GM13976 (cell line): ENCODE results near the gene MIOX.

Experiments
- DNase-seq: peaks from one replicate; pipeline ENCODE4 v3.0.0; 2012; ENCODE audit warnings: low spot score
- CTCF ChIP-seq: IDR thresholded peaks from 2 replicates; pipeline ENCODE4 v1.5.1; 2012; ENCODE audit warnings: borderline replicate concordance, mild to moderate bottlenecking; ENCODE audit not compliant: insufficient read depth; ENCODE audit errors: extremely low read depth, missing control alignments, control extremely low read depth
- in situ Hi-C: fragments of 300-500 bp; cut with MboI; formaldehyde crosslinking; loops from one replicate; pipeline ENCODE4 v1.12.0; 2022; ENCODE audit warnings: low sequenced_read_pairs, mixed read lengths, inconsistent platforms; ENCODE audit not compliant: unreplicated experiment

The MIOX gene

GRCh38 chr22:50529897-50530579 lies 43.4 kb downstream of the MIOX start, which contains the start of gene TYMP:
TYMP (minus strand) TSS chr22:50530012; CDS start chr22:50529709, 303 bp downstream.
- DNase-seq: peak; percentile 88

GRCh38 chr22:50530580-50530876 lies 43.9 kb downstream of the MIOX start:
- in situ Hi-C loops: no loop called here
- TF ChIP-seq CTCF: no peak
- DNase-seq: no peak

More at GRCh38 chr22:50529897-50530579, 43.4 kb downstream of the MIOX start, which contains the start of gene TYMP:
- in situ Hi-C loops: no loop called here
- no peak for TF ChIP-seq CTCF

- peak; percentile 80 for DNase-seq
- TF ChIP-seq CTCF: no peak
These were observed 44.4 kb downstream of the MIOX start for GRCh38 chr22:50530877-50531545.

GRCh38 chr22:50531546-50531961 lies 44.9 kb downstream of the MIOX start:
- in situ Hi-C loops: no loop called here
- TF ChIP-seq CTCF: no peak
- peak; percentile 77 for DNase-seq

More at GRCh38 chr22:50530877-50531545, 44.4 kb downstream of the MIOX start:
- in situ Hi-C loops: no loop called here

- in situ Hi-C loops: no loop called here
- no peak for TF ChIP-seq CTCF
- DNase-seq: no peak
These were observed 45.5 kb downstream of the MIOX start for GRCh38 chr22:50531962-50532674.
